NCI-H774 (cell line): ENCODE results near the gene MOCS3.

ENCODE experiments used
- DNase-seq: peaks from one replicate; lab custom pipeline; 2025; lab: John Stamatoyannopoulos, UW

Gene MOCS3, protein sequence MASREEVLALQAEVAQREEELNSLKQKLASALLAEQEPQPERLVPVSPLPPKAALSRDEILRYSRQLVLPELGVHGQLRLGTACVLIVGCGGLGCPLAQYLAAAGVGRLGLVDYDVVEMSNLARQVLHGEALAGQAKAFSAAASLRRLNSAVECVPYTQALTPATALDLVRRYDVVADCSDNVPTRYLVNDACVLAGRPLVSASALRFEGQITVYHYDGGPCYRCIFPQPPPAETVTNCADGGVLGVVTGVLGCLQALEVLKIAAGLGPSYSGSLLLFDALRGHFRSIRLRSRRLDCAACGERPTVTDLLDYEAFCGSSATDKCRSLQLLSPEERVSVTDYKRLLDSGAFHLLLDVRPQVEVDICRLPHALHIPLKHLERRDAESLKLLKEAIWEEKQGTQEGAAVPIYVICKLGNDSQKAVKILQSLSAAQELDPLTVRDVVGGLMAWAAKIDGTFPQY

DNA sequence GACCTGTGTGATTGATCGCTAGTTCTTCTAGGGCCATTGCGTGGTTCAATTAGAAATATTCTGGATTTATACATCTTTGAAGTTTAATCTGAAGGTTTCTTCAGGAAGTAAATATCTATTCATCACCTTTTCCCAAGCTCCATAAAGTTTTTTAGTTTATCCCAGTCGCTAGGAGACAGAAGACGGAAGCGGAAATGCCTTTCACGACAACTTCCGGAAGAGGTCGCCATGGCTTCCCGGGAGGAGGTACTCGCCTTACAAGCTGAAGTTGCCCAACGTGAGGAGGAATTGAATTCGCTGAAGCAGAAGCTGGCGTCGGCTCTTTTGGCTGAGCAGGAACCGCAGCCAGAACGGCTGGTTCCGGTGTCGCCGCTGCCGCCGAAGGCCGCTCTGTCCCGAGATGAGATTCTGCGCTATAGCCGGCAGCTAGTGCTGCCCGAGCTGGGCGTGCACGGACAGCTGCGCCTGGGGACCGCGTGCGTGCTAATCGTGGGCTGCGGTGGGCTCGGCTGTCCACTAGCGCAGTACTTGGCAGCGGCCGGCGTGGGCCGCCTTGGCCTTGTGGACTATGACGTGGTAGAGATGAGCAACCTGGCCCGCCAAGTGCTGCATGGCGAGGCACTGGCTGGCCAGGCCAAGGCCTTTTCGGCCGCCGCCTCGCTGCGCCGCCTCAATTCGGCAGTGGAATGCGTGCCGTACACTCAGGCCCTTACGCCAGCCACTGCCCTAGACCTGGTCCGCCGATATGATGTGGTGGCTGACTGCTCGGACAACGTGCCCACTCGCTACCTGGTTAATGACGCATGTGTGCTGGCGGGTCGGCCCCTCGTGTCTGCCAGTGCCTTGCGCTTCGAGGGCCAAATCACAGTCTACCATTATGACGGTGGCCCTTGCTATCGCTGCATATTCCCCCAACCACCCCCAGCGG is at the start of gene MOCS3:
MOCS3 (plus strand) TSS at position 204 of the 928 bp plus-strand sequence; CDS start at position 229, 25 bp downstream.
- peak; percentile 90 for DNase-seq

DNA sequence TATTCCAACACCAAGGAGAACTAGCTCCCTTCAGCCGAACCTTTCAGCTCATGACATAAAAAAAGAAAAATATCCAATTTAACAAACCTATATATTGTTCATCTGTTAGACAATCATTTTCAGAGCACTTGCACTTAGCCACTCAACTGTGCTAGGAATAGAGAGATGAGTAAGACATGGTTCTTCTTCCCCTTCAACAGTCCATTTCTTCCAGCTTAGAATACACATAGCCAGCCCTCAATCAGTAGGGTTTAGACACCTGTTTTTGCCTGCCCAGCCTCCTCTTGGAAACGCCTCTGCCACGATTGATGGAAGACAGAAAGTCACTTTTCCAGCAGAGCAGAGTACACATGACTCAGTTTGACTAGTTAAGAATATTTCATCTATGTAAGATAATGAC is 49.2 kb upstream of the MOCS3 start:
- no peak for DNase-seq

DNA sequence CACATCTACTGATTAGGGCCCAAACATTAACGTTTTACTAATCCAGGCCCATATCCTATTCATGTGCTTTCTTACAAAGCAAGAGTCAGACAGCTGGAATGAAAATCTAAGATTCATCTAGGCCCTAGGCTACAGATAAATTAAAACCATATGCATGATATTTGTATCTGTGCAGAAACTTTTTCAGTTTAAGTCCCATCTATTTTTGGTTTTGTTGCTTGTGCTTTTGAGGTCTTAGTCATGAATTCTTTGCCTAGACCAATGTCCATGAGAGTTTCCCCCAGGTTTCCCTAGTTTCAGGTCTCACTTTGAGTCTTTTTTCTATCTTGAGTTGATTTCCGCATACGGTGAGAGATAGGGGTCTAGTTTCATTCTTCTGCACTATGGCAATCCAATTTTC is 47.6 kb upstream of the MOCS3 start:
- DNase-seq = no peak

DNA sequence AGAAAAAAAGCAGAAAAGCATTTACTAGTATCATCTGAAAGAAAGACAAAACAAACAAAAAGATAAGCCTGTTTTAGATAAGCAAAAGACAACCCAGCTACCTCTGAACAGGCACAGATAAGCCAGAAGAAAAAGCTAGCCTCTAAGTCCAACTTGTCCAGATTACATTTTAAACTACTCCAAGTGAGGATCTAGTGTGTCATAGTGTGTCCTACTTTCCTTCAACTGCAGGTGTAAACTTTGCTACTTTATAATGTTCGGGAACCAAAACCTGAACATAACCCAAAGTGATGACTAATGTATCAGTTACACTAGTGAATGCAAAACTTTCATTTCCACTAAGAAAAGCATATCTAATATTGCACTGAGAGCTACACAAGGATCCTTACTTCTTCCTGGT is 46.9 kb upstream of the MOCS3 start:
- DNase-seq = no peak

DNA sequence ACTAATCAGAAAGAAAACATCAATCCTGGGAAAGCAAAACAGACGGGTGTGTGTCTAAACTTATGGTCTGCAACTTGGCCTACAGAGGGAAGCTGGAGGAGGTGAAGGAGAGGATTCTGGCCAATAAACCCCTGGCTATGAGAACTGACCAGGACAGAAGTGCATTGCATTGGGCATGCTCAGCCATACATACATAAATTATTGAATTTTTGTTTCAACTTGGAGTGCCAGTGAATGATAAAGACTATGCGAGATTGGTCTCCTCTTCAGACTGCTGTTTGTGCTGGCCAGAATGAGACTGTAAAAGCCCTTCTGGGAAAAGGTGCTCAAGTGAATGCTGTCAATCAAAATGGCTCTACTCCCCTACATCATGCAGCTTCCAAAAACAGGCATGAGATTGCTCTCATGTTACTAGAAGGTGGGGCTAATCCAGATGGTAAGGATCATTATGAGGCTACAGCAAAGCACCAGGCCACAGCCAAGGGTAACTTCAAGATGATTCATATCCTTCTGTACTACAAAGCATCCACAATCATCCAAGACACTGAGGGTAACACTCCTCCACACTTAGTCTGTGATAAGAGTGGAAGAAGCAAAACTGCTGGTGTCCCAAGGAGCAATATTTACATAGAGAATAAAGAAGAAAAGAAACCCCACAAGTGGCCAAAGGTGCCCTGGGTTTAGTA is 44.8 kb upstream of the MOCS3 start:
- DNase-seq = no peak

DNA sequence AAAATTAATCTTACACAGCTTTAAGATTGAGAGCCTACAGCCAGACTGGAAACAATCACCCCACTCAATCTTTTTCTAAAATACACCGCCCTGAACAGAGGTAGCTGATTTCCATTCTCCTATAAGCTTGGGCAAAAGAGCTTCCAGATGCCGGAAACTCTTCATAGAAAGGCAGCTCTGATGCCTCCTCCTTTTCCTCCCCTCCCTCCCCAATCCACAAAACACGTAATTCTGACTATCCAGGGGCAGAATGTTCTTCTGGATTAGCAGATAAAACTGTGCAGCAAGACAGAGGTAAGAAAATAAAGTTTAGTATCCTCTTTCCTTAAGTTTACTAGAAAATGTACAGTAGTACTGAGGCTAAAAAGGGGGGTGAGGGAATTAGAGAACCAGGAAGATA is 43.2 kb upstream of the MOCS3 start:
- no peak for DNase-seq

DNA sequence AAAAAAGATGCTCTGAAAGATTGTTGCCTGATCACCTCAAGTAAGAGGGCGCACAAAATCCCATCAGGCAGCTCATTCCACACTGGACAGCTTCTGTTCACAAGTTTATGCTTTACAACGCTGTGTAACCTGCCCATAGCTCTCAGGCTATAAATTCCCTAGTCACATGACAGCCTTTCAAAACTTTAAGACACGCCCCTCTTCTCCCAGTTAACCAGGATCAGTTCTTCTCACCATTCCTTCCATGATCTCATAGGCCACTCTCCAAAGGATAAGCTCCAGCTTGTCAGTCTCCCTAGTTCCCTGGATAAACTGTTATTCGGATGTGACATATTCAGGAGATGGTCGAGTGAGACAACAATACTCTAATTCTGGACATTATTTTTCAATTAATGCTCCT is 42.4 kb upstream of the MOCS3 start:
- DNase-seq = no peak

DNA sequence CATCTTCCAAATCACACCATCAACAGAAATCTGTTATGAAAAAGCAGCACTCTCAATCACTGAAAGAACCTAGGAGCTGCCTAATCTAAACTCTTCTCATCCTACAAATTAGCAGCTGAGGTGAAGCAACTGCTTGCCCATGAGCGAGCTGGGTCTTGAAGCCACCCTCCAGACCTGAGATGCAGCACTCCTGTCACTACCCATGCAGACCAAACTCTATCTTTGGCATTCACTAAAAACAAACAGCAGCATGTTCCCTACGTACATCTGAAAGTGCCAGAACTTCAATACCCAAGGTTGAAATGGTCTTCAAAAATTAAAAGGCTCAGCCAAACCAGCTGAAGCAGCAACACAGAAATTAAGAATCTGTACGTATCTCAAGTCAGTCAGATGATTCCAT is 41.7 kb upstream of the MOCS3 start:
- DNase-seq = no peak

DNA sequence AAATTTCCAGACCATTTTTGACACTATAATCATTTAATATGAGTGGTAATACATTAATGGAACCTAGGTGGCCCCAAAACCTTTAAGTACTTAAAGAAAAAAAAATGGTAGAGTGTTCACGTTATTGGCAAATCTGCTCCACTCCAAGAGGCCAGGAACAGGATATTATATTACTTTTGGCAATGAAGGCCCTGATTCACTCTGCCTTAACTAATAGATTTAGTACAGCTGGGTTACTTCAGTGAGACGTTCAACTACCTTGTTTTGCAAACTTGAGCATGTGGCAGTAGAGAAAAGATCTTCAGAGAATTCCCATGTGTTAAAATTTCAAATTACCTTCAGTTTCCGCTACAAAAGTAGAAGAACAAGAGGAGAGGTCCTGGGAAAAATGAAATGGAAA is 40.2 kb upstream of the MOCS3 start:
- DNase-seq = no peak

DNA sequence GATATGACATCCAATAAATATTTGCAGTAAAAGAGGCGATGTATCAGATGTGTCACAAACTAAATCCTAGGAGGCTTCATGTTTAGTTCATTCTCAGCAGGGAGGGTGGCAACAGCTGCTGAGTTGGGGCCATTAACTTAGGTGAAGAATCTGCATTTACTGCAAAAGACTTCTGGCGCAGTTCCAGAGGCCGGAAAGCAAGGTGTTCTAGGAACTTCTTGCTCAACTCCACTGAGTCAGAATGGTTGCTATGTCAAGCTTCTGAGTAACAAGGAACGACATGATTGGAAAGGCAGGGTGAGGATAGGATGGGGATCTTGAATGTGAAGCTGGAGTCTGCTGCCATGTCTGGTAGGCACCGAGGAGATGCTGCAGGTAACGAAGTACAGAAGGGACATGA is 39.1 kb upstream of the MOCS3 start:
- no peak for DNase-seq

DNA sequence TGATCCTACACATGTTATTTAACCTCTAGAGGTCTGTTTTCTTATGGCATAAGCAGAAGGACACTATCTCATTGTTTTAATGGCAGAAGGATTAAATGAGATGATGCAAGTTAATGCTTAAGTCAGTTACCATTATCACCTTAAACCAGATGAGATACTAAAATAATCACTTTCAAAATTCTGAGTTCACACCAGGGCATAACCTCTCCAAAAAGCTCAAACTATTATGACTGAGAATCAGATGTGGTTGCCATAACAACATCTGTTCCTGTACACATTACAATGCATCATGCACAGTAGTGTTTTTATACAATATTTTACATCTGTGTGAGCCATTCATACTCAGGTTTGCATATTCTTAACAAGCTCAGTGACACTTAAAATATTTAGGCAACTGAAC is 37.6 kb upstream of the MOCS3 start:
- DNase-seq = no peak

DNA sequence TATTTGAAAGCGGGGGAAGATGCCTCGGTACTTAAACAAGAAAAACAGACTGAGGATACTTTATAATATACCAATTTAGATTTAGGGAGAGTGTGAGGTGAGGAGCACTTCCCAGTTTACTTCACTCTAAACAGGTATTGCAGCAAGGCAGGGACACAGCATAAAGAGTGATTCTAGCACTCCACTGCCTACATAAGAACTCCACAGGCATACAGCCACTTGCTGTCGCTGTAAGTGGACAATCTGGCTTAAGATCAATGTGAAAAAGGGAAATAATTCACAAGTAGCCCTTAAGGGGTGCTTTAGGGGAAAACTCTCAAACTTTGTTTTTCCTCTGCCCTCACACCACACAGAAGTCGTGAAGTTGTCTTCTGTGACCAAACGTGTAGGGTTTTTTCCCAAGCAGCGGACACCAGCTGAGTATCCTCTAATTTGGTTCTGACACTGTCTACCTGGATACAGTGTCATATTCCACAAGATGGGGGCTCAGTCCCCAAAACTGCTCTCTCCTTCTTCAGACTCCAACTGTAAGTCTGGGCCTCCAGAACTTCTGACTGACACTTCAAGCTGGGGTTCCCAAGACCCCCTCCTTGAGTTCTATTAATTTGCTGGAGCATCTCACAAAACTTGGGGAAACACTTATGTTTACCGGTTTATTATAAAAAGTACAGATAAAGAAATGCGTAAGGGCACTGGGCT is 36.7 kb upstream of the MOCS3 start:
- DNase-seq = no peak

DNA sequence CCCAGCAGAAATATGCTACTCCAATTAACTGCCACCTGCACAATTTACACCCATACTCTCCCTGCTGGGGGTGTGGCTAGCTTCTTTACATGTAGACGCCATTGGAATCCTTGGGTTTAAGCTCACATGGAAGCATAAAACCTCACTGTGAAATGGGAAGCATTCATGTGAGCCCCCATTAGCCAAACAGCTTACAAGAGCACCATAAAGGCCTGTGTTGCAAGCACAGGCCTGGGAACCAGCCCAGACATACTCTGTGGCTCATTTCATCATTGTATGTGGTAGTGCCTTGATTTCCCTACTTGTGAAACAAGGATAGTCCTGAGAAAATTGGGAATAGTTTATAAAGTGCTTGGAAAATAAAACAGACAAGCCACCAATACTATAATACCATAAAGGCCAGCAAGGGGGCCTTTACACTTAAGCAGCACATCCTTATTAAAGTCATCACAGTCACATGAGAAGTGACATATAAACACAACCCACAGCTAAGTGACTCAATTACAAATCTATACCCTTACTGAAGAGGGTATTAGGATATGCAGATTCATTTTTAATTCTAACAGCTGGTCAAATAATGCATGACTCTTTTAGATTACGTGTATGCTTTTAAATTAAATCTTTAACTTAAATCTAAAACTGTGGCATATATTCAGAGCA is 34.2 kb upstream of the MOCS3 start:
- DNase-seq = no peak

DNA sequence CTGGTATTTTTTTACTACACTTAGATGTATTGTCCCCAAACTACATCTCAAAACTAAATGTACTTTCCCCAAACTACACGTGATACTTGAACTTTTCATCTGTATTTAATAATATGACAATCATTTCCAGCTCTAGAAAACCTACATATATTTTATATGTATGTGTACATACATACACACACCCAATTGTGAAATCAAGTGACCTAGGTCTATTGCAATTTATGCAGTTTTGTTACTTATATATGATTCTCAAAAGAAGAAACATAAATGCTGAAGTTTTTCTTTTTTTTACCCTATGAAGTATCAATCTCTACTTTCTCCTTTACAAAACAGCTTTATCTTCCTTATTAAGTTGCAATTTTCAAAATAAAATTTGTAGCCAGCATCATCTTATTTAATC is 32.1 kb upstream of the MOCS3 start:
- DNase-seq = no peak

DNA sequence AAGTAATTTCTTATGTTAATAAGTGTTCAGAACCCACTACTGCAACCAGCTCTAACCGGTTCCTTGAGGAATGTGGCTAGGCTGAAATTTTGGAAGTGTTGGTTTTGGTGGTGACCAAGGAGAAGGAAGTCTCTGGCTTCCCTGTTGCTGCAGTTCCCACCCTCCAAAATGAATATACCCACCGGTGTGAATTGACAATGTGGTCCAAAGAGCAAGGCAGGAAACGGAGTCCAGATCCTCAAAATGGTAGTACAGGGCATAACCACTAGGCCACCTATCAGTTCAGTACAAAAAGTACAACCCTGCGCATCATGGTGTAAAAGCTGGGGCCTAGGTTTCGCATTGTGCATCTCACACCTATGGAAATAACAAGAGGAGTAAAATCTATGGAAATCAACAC is 30.1 kb upstream of the MOCS3 start:
- DNase-seq = no peak

DNA sequence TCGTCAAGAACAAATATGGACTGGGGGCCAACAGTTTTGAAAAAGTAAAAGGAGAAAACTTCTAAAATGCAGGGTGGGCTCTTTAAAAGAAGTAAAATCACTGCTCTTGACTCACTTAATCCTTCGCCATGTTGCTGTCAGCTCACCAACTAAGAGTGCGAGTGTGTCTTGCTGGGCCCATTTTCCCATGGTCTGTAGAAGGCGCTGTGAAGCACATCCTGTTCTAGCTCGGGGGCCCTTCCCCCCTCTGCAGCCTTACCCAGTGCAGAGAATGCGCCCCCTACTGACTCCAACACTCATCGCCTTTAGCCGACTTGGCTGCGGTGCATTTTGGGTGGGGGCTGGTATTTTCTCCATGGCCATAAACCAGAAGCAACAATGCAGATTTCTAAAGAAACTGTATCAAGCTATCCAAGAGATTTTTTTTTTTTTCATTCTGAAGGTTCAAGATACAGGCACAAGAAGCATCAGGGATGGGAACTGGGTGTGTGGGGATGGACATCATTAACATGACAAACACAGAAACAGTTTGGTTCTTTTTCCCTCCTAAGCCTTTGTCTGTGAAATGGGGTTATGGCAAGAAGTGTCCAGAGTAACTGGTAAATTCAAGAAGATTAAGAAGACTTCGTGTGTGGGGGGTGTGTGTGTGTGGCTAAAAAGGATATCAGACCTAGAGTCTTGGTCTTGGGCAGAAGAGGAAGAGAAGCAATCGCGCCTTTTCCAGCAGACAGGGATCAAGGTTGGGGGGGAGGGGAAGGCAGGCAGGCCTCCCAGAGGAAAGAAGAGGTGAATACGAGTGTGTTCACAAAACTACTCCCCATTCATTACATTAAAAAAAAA is 29.1 kb upstream of the MOCS3 start:
- DNase-seq = peak; percentile 89

DNA sequence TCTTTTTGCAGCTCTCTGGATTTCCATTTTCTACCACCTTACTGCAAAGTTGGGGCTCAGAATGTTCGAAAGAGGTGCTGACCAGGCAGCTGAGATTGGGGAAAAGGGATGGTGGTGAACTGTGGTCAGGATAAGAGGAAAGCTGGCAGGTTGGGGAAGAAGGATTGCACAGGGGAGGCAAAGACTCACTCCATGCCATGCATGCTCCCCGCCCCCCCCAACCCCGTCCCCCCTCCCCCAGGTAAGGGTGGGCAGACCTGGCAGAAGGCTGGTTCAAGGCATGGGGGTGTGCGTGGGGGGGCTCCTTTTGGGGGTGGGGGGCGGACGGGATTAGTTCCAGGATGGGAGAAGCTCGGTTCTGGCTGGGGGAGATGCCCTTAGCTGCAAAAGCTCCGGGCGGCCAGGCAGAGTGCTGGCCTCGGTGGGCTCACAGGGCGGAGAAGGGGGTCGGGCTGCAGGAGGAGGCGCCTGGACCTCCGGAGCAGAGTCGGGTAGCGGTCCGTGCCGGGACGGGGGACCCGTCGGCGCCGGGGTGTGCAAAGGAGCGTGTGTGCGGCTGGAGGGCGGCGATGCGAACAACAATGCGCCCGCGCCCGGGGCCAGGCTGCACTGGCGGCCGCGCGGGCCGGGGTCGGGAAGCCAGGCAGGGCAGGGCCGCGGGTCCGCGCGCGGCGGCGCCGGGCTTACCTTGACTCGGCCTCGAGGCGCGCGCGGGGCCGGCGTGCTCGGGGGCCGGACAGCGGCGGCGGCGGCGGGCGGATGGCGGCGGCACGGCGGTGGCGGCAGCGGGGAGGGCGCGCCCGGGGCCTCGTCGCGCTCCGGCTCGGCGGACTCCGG is 28.3 kb upstream of the MOCS3 start:
- no peak for DNase-seq

DNA sequence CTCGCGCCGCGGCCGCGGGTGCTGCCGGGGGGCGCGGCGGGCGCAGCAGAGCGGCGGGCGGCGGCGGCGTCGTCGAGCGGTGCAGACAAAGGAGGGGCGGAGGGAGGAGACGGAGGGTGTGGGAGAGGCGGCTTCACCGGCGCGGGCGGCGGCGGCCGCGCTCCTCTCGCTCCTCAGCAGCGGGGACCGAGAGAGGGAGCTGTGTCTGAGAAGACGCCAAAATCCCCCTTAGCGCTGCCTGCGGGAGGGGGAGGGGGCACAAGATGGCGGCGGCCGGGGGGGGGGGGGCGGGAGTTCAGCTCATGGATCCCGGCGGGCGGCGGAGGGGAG is 27.7 kb upstream of the MOCS3 start:
- DNase-seq = no peak

DNA sequence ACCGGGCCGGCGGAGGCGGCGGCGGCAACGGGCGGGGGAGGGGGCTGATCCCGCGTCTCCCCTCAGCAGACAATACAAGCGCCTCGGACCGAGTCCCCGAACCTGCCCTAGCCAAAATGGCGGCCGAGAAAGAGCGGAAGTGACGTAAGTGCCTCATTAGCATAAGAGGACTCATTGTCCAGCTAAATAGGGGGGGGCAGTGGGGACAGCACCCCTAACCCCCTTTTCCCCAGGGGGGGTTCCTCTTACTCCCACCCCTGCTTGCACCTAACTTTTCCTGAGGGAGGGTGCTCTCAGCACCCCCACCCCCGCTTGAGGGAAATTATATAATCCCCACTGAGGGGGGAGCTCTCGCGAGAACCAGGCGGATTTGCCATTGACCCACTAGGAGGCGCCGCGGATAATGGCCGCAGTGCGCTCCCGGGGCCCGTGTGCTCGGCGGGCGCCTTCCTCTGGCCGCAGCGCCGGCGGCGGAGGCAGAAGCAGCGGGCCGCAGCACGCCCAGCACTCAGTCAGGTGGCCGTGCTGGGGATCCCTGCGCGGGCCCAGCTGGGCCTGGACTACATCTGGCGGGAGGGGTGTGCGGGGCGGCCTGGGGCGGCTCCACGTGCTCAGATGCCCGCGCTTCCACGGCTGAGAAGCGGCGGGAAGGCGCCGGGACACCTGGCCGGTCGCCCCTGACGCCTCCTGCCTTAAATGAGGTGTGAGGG is 27.2 kb upstream of the MOCS3 start, which contains the start of gene ADNP:
ADNP (minus strand) TSS at position 132 of the 710 bp plus-strand sequence. CDS start 27,441 bp downstream, outside the sequence.
- DNase-seq = peak; percentile 92
